ENCODE results near the gene RIMS4. TPM values are rescaled to one million over a fixed set of nuclear protein-coding genes. Genes with fewer than 3 reads are reported as not detected.
A peak's percentile ranks its signal among the peaks of the same experiment; 100 is the strongest.

RIMS4 gene
- total RNA-seq, result under 1 TPM in 6 of 10 donors, not detected in 4; 0.05 to 0.42 (median 0.18) TPM
- polyA plus RNA-seq, result under 1 TPM in 1 of 2 donors, not detected in 1; 0.04 TPM
- long read RNA-seq, donor 1, result 0 reads
- long read RNA-seq, donor 2, result 0 reads
- long read RNA-seq, donor 3, result 0 reads

- H3K4me3 ChIP-seq, result peak within 1 kb of the TSS in 7 of 10 donors; percentile 7 to 41 (median 22)
- H3K36me3 ChIP-seq, result no peaks in the 10 kb centered on the region
- H3K27me3 ChIP-seq, result peaks cover 8 to 68% (median 58%) of the 10 kb centered on the region in 7 donors
- intact Hi-C loops (cut with DNase I), result loop anchor here in 1 of 10 donors (5.0 kb wide), 1 partner anchor 63 kb away; the partner anchor contains the start of gene KCNK15
- no peak for DNase-seq
- WGBS, 2 donors, result 8 to 14% methylated on average over 26 to 64 of the region's 89 CpGs
- H3K9me3 ChIP-seq, result peaks cover 0 to 18% (median 7%) of the 10 kb centered on the region in 11 donors
- peak in 1 of 8 donors; percentile 43 for ATAC-seq
- H3K4me1 ChIP-seq, result peaks cover 0 to 5% (median 0%) of the 10 kb centered on the region in 9 donors
- H3K27ac ChIP-seq, result no peak within 1 kb of the TSS
- TF ChIP-seq, protein P1, sequence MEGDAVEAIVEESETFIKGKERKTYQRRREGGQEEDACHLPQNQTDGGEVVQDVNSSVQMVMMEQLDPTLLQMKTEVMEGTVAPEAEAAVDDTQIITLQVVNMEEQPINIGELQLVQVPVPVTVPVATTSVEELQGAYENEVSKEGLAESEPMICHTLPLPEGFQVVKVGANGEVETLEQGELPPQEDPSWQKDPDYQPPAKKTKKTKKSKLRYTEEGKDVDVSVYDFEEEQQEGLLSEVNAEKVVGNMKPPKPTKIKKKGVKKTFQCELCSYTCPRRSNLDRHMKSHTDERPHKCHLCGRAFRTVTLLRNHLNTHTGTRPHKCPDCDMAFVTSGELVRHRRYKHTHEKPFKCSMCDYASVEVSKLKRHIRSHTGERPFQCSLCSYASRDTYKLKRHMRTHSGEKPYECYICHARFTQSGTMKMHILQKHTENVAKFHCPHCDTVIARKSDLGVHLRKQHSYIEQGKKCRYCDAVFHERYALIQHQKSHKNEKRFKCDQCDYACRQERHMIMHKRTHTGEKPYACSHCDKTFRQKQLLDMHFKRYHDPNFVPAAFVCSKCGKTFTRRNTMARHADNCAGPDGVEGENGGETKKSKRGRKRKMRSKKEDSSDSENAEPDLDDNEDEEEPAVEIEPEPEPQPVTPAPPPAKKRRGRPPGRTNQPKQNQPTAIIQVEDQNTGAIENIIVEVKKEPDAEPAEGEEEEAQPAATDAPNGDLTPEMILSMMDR (IDR thresholded peaks at IDR 0.05), result no peak
Measured at GRCh38 chr20:44810391-44811149, at the start of gene RIMS4. RIMS4 (minus strand) TSS chr20:44810546; CDS start chr20:44810271, 275 bp downstream.

- Histone ChIP-seq H3K4me1 (peaks cover 0 to 27% (median 6%) of the 10 kb centered on the region in 9 donors), H3K36me3 (no peaks in the 10 kb centered on the region), H3K4me3 (no peak overlapping the region), H3K27ac (no peak overlapping the region), H3K27me3 (no peaks in the 10 kb centered on the region), H3K9me3 (no peaks in the 10 kb centered on the region)
- ATAC-seq (no peak), DNase-seq (no peak)
- intact Hi-C loops (cut with DNase I), result no loop called here
- TF ChIP-seq, protein P1 (IDR thresholded peaks at IDR 0.05), result no peak
Measured at GRCh38 chr20:44858606-44859360, 48.4 kb upstream of the RIMS4 start.

GRCh38 chr20:44856856-44857448, 46.6 kb upstream of the RIMS4 start:
- DNase-seq (no peak), ATAC-seq (no peak)
- WGBS, 2 donors, result 87 to 89% methylated on average over 6 of the region's 6 CpGs
- Histone ChIP-seq H3K27me3 (no peaks in the 10 kb centered on the region), H3K27ac (no peak overlapping the region), H3K9me3 (no peaks in the 10 kb centered on the region), H3K36me3 (no peaks in the 10 kb centered on the region), H3K4me3 (no peak overlapping the region), H3K4me1 (peaks cover 0 to 8% (median 2%) of the 10 kb centered on the region in 9 donors)
- TF ChIP-seq, protein P1 (IDR thresholded peaks at IDR 0.05), result no peak
- intact Hi-C loops (cut with DNase I), result no loop called here

GRCh38 chr20:44856442-44856841, 46.1 kb upstream of the RIMS4 start:
- DNase-seq (no peak), ATAC-seq (no peak)
- H3K9me3 ChIP-seq, result no peaks in the 10 kb centered on the region
- H3K36me3 ChIP-seq, result no peaks in the 10 kb centered on the region
- no peak overlapping the region for H3K27ac ChIP-seq
- intact Hi-C loops (cut with DNase I), result no loop called here
- 82 to 83% methylated on average over 2 of the region's 2 CpGs for WGBS, 2 donors
- no peak overlapping the region for H3K4me3 ChIP-seq
- peaks cover 0 to 3% (median 0%) of the 10 kb centered on the region in 9 donors for H3K4me1 ChIP-seq
- TF ChIP-seq, protein P1 (IDR thresholded peaks at IDR 0.05), result no peak
- H3K27me3 ChIP-seq, result no peaks in the 10 kb centered on the region
